Liver (tissue), 3 donors: ENCODE measurements around the gene ULK4.

Source experiments
- EGR1 ChIP-seq, 2 donors: IDR thresholded peaks; 2 replicates each; pipeline ENCODE4 v1.6.1; 2016 to 2018; ENCODE audit warnings: antibody characterized with exemption in 2 of 2, low read depth in 2 of 2
- GABPA ChIP-seq, 2 donors: IDR thresholded peaks in 1 of 2; conservative IDR thresholded peaks in 1 of 2; 2 replicates each; pipeline ENCODE4 v1.6.1; 2016; ENCODE audit warnings: antibody characterized with exemption in 2 of 2, mild to moderate bottlenecking in 1 of 2, moderate library complexity in 1 of 2
- JUND ChIP-seq, 2 donors: IDR thresholded peaks; 2 replicates each; pipeline ENCODE4 v1.6.1; 2016; ENCODE audit warnings: antibody characterized with exemption in 2 of 2
- RAD21 ChIP-seq, 2 donors: IDR thresholded peaks; 2 replicates each; pipeline ENCODE4 v1.6.1; 2016; ENCODE audit warnings: antibody characterized with exemption in 2 of 2, mild to moderate bottlenecking in 2 of 2
- SP1 ChIP-seq: IDR thresholded peaks from 2 replicates; pipeline ENCODE4 v1.6.1; 2018; ENCODE audit warnings: antibody characterized with exemption, mild to moderate bottlenecking
- TAF1 ChIP-seq: conservative IDR thresholded peaks from 2 replicates; pipeline ENCODE4 v1.6.1; 2016; ENCODE audit warnings: antibody characterized with exemption, mild to moderate bottlenecking
- TF ChIP-seq, protein P1 (sequence below): IDR thresholded peaks from 2 replicates; pipeline ENCODE4 v1.6.1; 2016; ENCODE audit warnings: antibody characterized with exemption, mild to moderate bottlenecking
- TF ChIP-seq, protein P2 (sequence below): fragments of 150-350 bp; IDR thresholded peaks from 2 replicates; pipeline ENCODE4 v1.5.1; 2017; ENCODE audit warnings: improper control_type of control experiment, low read depth, low read length; ENCODE audit not compliant: missing input control
- TF ChIP-seq, protein P3 (sequence below): IDR thresholded peaks from 2 replicates; pipeline ENCODE4 v1.6.1; 2016; ENCODE audit warnings: antibody characterized with exemption
- TF ChIP-seq, protein P4 (sequence below): IDR thresholded peaks from 2 replicates; pipeline ENCODE4 v1.6.1; 2016; ENCODE audit warnings: antibody characterized with exemption
- TF ChIP-seq, protein P5 (sequence below): IDR thresholded peaks from 2 replicates; pipeline ENCODE4 v1.6.1; 2016; ENCODE audit warnings: antibody characterized with exemption
- donor health status: healthy.
- donor health status: healthy.

DNA sequence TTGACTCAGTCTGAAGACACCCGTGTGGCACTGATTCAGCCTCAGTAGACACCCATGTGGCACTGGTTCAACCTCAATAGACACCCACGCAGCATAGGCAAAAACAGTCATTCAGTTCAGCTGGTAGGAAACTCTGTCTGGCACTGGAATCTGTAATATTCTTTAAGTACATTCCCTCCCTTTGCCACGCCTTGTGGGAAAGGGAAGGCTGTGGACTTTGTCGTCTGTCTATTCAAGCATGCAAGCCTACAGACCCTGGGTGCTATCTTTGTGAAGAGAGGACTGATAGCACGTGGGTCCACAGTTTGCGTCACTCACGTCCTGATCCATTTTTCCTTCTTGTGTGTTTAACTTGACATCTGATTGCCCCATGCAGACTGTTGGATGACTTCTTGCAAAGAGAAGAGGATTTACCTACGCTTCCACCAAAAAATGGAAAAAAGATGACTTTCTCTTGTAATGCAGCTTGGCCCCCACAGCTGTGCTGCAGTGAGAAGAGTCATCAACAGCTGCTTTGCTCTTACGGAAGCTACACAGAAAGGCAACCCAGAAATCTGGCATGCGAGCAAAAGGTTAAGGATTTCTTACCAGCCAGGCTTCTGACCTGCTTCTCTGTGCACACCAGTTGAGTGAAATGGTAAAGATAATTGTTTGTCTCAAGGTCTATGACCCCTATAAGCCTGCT, 278.1 kb downstream of the ULK4 start:
- TF ChIP-seq, protein P1, sequence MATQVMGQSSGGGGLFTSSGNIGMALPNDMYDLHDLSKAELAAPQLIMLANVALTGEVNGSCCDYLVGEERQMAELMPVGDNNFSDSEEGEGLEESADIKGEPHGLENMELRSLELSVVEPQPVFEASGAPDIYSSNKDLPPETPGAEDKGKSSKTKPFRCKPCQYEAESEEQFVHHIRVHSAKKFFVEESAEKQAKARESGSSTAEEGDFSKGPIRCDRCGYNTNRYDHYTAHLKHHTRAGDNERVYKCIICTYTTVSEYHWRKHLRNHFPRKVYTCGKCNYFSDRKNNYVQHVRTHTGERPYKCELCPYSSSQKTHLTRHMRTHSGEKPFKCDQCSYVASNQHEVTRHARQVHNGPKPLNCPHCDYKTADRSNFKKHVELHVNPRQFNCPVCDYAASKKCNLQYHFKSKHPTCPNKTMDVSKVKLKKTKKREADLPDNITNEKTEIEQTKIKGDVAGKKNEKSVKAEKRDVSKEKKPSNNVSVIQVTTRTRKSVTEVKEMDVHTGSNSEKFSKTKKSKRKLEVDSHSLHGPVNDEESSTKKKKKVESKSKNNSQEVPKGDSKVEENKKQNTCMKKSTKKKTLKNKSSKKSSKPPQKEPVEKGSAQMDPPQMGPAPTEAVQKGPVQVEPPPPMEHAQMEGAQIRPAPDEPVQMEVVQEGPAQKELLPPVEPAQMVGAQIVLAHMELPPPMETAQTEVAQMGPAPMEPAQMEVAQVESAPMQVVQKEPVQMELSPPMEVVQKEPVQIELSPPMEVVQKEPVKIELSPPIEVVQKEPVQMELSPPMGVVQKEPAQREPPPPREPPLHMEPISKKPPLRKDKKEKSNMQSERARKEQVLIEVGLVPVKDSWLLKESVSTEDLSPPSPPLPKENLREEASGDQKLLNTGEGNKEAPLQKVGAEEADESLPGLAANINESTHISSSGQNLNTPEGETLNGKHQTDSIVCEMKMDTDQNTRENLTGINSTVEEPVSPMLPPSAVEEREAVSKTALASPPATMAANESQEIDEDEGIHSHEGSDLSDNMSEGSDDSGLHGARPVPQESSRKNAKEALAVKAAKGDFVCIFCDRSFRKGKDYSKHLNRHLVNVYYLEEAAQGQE, result no peak
- TF ChIP-seq GABPA (IDR thresholded peaks at IDR 0.05 in 1 of 2, conservative IDR thresholded peaks at IDR 0.05 in 1 of 2) (no peak), JUND (IDR thresholded peaks at IDR 0.05) (no peak), SP1 (peak; percentile 40), TAF1 (no peak), EGR1 (IDR thresholded peaks at IDR 0.05; ENCODE audit: low read depth in 2 of 2) (peak in 1 of 2 donors; percentile 8), RAD21 (IDR thresholded peaks at IDR 0.05) (no peak)
- TF ChIP-seq, protein P2, sequence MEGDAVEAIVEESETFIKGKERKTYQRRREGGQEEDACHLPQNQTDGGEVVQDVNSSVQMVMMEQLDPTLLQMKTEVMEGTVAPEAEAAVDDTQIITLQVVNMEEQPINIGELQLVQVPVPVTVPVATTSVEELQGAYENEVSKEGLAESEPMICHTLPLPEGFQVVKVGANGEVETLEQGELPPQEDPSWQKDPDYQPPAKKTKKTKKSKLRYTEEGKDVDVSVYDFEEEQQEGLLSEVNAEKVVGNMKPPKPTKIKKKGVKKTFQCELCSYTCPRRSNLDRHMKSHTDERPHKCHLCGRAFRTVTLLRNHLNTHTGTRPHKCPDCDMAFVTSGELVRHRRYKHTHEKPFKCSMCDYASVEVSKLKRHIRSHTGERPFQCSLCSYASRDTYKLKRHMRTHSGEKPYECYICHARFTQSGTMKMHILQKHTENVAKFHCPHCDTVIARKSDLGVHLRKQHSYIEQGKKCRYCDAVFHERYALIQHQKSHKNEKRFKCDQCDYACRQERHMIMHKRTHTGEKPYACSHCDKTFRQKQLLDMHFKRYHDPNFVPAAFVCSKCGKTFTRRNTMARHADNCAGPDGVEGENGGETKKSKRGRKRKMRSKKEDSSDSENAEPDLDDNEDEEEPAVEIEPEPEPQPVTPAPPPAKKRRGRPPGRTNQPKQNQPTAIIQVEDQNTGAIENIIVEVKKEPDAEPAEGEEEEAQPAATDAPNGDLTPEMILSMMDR, result no peak
- TF ChIP-seq, protein P3, sequence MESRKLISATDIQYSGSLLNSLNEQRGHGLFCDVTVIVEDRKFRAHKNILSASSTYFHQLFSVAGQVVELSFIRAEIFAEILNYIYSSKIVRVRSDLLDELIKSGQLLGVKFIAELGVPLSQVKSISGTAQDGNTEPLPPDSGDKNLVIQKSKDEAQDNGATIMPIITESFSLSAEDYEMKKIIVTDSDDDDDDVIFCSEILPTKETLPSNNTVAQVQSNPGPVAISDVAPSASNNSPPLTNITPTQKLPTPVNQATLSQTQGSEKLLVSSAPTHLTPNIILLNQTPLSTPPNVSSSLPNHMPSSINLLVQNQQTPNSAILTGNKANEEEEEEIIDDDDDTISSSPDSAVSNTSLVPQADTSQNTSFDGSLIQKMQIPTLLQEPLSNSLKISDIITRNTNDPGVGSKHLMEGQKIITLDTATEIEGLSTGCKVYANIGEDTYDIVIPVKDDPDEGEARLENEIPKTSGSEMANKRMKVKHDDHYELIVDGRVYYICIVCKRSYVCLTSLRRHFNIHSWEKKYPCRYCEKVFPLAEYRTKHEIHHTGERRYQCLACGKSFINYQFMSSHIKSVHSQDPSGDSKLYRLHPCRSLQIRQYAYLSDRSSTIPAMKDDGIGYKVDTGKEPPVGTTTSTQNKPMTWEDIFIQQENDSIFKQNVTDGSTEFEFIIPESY, result no peak
- TF ChIP-seq, protein P4, sequence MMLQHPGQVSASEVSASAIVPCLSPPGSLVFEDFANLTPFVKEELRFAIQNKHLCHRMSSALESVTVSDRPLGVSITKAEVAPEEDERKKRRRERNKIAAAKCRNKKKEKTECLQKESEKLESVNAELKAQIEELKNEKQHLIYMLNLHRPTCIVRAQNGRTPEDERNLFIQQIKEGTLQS, result no peak
- TF ChIP-seq, protein P5, sequence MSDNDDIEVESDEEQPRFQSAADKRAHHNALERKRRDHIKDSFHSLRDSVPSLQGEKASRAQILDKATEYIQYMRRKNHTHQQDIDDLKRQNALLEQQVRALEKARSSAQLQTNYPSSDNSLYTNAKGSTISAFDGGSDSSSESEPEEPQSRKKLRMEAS, result peak; percentile 24
